HG02763 (cell line): Measurements from ENCODE around the gene RIT2.

Experiments used
- ATAC-seq: cut with Tn5 transposase; IDR thresholded peaks from one replicate; pipeline ENCODE4 v1.9.1; 2021; ENCODE audit warnings: mild to moderate bottlenecking, moderate library complexity; ENCODE audit not compliant: unreplicated experiment

RIT2 gene

DNA sequence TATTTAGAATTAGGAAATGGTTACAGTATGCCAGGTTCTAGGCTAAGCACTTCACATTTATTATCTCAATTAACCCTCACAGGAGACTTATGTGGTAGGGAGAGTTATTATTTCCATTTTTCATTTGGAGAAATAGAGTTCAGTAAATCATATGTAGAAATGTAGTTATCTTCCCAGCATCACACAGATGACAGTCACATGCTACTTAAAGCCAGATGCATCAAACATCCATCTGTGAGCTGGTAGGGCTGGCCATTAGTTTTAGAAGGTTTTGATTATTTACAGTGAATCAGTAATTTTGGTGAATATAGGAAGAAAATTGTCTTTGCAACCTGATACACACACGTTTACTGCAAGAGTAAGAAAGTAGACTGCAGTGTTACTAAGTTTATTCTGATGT is 97.9 kb downstream of the RIT2 start:
- ATAC-seq = no peak

DNA sequence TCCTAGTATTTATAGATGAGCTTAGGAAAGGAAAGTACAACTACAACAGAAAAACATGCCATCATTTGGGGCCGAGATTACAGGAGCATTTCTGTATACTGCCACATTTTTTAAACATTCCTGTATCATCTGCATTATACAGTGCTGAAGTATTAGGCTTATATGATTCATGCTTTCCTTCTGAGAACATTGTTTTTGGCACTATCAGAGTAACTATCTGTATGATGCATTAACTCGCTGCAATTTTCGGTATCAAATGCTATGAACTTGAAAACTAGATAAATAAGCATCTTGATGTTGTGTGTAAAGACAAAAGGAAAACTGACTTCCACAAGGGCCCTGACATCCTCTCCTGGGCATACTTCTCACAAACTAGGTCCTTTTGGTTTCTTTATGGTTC is 102.0 kb downstream of the RIT2 start:
- no peak for ATAC-seq

DNA sequence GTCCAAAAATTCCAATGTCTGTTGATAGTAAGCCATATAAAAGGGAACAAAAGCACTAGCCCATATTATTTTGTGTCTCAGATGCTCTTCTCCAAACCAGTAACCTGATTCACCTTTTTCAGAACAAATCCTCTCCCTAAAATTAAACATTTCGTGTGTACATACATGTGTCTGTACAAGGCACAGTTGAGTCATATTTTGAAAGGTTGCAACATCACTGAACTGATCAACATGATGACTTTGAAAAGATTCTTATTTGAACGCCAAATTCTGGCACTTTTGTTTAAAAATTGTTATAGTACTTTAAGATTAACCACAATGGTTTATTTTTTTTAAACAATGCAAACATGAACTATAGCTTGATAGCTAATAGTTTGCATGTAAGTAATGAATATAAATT is 102.5 kb downstream of the RIT2 start:
- ATAC-seq = no peak

- ATAC-seq = no peak
Measured at GRCh38 chr18:43010611-43011010, 104.9 kb downstream of the RIT2 start.

- no peak for ATAC-seq
Measured at GRCh38 chr18:43009674-43010073, 105.8 kb downstream of the RIT2 start.

DNA sequence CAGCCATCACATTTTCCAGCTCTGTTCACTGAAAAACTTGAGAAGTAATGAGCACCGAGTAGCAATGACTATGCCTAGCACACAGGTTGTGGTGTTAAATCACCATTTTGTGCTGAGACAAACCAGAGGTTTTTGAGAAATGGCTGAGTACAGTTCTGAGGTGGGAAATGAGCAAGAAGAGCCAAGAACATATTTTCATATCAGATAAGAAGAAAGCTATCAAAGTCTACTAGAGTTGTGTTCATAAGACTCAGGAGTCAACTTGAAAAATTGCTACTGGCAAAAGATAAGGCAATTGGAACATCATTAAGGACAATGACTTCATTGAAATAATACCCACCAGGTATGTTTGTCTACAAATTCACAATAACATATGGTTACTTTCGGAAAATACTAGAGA is 108.1 kb downstream of the RIT2 start:
- no peak for ATAC-seq

- ATAC-seq = no peak
Measured at GRCh38 chr18:43004421-43004820, 111.1 kb downstream of the RIT2 start.

DNA sequence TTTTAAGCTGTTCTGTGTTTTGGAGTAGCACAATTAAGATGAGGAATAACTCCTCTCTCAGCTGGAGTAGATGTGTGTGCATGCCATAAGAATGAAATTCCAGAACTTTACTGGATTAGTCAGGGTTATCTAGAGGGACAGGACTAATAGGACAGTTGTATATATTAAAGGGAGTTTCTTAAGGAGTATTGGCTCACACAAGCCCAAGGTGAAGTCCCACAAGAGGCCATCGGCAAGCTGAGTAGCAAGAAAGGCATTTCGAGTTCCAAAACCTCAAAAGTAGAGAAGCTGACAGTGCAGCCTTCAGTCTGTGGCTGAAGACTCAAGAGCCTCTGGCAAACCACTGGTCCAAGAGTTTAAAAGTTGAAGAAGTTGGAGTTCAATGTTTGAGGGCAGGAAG is 113.7 kb downstream of the RIT2 start:
- no peak for ATAC-seq

DNA sequence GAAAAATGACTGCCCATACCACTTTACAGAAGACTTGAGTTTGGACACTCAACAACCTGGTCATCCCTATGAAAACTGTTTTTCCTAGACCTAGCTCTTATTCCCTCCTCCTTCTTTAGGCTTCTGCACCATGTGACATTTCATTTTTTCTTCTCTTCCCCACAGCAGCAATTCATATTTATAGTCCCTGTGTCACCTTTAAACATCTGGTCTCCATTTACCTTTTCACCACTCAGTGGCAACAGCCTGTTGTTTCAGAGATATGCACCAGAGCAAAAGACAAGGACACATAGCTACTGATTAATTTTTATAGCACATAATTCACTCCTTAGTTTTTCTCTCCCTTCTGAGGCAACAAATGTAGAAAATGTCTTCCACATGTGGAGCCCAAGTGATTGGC is 118.7 kb downstream of the RIT2 start:
- no peak for ATAC-seq

- no peak for ATAC-seq
Measured at GRCh38 chr18:42980426-42980825, 135.1 kb downstream of the RIT2 start.

DNA sequence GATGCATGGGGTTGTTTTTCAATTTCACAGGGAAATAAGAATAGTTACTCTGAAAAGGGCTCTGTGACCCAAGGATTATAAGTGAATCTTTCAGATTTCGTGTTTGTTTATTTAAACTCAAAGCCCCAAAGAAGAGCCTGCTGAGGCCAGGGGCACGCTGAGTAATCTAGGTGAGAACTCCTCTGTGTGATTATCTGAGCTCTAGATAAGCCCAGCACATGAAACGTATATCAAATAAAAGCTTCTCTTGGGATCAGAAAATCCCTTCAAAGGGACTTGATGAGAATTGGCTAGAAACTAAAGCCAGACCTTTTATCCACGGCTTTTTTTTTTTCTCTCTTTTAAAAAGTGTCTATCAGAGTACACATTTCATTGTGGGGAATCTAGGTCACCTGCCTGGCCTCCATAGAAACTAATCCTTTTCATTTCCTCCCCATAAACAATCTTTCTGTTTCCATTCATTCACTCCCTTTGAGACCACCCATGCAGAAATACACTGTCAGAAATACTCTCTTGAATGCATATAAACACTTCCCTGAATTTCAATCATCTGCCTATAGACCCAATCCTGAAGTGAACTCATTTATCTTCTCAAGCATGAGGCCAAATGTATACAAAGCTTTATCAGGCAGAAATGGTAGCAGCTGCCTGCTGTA is 137.4 kb downstream of the RIT2 start:
- ATAC-seq = no peak

DNA sequence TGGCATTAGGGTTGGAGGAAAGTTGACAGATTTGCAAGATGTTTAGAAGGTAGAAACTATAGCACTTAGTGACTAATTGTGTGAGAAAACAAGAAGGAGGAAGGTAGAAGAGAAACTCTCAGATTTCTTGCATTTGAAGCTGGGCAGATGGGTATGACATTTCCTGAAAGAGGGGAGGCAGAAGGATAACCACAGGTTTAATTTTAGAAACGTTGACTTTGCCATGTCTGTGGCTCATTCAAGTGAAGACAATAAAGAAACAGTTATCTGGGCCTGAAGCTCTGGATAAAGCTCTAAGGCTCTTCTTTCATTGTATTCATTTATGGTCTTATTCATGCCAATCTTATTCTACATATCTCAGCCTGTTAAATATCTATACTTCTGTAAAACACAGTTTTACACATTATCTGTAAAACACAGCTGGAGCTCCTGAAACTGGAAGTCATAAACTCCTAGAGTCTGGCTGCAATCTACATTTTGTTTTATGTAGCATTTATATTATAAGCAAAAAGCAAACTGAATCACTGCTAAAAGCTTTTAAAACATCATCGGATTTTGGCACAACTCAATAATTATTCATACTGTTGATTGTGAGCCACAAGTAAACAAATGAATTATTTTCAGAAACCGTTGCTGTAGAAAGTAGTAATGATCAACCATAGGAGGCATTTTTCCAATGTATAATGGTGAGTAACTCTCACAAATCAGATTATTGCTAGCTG is 138.5 kb downstream of the RIT2 start:
- no peak for ATAC-seq

DNA sequence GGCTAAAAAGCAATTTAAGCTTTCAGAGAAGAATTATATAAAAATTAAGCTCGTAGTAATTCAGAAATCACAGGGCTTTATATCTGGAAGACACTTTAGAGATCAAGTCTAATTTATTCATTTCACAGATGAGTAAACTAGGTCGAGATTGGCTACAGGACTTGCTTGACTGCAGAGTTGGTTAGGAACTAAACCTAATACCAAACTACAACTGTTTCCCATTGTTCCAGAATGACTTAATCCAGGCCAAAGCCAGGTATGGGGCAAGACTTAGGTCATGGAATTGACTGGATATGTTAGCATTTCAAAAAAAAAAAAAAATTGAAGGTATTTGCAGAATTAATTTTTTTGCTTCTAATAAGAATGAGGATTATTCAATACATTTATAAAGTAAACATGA is 146.1 kb downstream of the RIT2 start:
- ATAC-seq = no peak

DNA sequence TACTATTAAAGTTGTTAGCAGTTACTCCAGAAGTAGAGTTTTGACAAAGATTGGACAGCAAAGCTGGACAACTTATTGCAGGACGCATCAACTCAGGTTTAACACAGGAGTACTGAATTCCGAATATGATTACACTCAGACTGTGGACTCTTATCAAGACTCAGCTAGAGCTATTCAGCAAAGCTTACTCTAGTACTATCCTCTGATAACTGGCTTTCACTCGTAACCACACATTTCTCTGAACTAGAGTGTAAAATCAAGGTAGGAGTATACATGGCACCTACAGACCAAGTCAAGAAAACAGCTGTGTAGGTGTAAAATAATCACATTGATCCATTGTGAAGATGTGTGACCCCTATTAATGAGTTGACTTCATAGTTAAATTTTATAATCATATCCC is 154.2 kb downstream of the RIT2 start:
- ATAC-seq = no peak

GRCh38 chr18:42959528-42959927 is 156.0 kb downstream of the RIT2 start:
- ATAC-seq = no peak

GRCh38 chr18:42958353-42958752 is 157.1 kb downstream of the RIT2 start:
- no peak for ATAC-seq

DNA sequence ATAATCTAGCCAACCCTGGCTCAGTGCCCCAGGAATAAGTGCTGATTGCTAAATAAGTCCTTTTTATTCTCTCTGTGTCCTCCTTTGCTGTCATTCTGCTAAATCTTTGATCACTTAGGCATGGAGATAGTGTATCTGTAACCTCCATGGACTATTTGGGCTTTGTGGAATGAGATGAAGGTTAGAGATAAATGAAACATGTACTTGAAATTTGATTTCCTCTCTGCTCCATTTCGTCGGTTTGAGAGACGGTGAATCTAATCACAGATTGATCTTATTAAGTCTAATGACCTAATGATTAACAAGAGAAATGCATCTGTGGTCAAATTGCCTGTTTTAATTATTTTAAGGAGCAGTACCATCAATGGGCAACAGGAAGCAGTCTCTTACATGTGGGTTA is 159.2 kb downstream of the RIT2 start:
- ATAC-seq = no peak

- ATAC-seq = no peak
Measured at GRCh38 chr18:42954887-42955286, 160.6 kb downstream of the RIT2 start.

GRCh38 chr18:42953306-42953705 is 162.2 kb downstream of the RIT2 start:
- ATAC-seq = no peak

GRCh38 chr18:42950732-42951131 is 164.8 kb downstream of the RIT2 start:
- ATAC-seq = no peak

GRCh38 chr18:42948831-42949230 is 166.7 kb downstream of the RIT2 start:
- ATAC-seq = no peak

- ATAC-seq = no peak
Measured at GRCh38 chr18:42941860-42942259, 173.6 kb downstream of the RIT2 start.

- no peak for ATAC-seq
Measured at GRCh38 chr18:42941021-42941420, 174.5 kb downstream of the RIT2 start.
